ENCODE data around the gene P3R3URF.

Gene P3R3URF

DNA sequence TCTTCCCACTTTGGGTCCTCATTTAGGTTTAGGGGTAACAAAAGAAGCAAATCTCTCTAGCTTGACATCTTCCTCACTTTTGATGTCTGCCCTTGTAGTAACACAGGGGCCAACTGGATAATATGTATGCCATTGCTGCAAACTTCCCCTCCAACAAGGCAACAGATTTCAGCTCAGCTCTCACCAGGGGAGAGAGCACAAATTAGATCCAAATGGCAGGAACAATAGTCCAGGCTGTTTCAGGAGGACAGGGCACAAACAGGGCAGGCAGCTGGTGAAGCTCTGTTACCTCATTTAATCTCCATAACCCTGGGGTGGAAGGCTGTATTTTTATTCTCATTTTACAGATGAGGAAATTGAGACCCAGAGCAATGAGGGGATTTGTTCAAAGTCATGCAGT is 39.6 kb downstream of the P3R3URF start:
- peaks cover 26% of the 10 kb centered on the region for H3K4me1 Mint-ChIP-seq (ENCODE audit: low read depth)
- DNase-seq, result no peak
- no peak overlapping the region for H3K4me3 Mint-ChIP-seq
- H3K36me3 Mint-ChIP-seq (ENCODE audit: low read depth), result peaks cover 2% of the 10 kb centered on the region
- H3K9me3 Mint-ChIP-seq, result no peaks in the 10 kb centered on the region
- H3K27ac Mint-ChIP-seq, result no peak overlapping the region
- peaks cover 47% of the 10 kb centered on the region for H3K27me3 Mint-ChIP-seq

DNA sequence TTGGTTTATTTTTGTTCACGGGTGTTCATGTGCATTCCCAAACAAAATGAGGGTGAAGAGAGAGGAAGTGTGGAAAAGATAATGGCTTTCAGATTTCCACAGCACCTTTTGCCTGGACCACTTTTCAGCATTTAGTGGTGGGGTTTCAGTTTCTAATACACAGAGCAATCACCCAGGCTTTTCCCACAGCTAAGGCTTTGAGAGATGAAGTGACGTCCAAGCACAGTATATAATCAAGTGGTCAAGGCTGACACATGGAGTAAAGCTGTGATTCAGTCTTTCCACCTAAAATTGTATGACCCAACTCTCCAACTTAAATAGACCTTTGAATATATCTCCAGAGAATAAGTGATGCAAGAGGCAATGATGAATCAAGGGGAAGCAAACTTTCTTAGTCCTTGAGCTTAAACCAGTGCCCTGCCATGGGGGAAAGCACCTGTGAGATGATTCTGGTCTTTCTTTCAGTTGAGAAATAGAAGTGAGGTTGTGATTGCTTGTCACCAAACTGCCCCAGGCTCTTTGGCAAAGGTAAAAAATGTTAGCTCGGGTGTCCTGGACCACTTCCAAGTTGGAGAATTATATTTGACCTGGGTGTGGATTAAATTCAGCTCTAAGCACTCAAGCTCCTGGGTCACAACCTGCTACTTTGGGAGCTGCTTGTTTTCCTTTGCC is 41.5 kb downstream of the P3R3URF start:
- Mint-ChIP-seq H3K9me3 (no peaks in the 10 kb centered on the region), H3K27me3 (peaks cover 59% of the 10 kb centered on the region), H3K4me1 (ENCODE audit: low read depth) (peaks cover 35% of the 10 kb centered on the region), H3K4me3 (no peak overlapping the region), H3K27ac (no peak overlapping the region), H3K36me3 (ENCODE audit: low read depth) (peaks cover 2% of the 10 kb centered on the region)
- DNase-seq, result no peak

DNA sequence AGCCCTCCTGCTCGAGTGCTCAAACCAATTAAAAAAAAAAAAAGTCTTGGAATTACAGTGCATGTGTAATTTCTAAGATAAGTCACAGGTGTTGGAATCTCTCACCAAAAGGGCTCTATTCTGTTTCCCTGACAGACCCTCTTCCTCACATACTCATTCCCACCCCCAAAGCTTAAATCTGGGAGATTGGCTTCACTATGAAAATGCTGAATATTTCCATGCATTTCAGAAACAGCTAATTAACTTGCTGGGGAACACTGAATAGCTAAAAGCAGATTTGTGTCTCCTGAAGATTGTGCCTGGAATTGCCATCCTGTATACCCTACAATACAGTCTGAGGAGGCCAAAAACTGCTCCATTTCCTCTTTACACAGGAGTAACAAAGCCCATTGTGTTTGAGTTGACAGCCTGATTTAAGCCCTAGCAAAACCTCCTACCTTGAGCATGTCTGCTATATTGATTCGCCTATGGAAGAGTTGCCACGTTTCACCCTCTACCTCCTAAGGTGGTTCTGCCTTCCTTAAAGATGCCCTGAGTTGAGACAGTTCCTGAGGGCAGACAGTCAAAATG is 42.4 kb downstream of the P3R3URF start:
- Mint-ChIP-seq H3K27me3 (peaks cover 63% of the 10 kb centered on the region), H3K27ac (peak overlapping the region; percentile 42), H3K9me3 (no peaks in the 10 kb centered on the region), H3K4me3 (peak overlapping the region; percentile 85), H3K4me1 (ENCODE audit: low read depth) (peaks cover 35% of the 10 kb centered on the region), H3K36me3 (ENCODE audit: low read depth) (peaks cover 2% of the 10 kb centered on the region)
- DNase-seq, result no peak

DNA sequence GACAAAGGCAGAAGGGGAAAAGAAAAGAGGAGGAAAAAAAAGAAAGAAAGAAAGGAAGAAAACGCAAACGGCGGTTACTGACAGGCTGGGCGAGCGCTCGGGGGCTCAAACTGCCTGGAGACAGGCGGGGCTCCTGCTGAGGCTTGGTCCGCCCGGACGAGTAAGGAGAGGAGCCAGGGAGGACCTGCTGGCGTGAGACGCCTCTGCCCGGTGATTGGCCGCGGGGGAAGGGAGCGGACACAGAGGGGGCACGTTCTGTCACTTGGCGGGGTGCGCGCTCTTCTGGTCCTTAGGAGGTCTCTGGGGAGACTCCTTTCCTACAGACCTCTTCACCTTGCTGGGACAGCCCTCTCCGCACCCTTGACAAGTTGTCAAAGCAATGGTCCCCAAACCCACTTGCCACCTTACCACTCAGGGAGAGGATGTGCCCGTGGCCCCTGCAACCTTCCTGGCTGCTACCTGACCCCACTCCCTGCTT is 43.1 kb downstream of the P3R3URF start:
- peaks cover 35% of the 10 kb centered on the region for H3K4me1 Mint-ChIP-seq (ENCODE audit: low read depth)
- peak overlapping the region; percentile 97 for H3K27ac Mint-ChIP-seq
- H3K27me3 Mint-ChIP-seq, result peaks cover 62% of the 10 kb centered on the region
- H3K36me3 Mint-ChIP-seq (ENCODE audit: low read depth), result peaks cover 2% of the 10 kb centered on the region
- H3K4me3 Mint-ChIP-seq, result peak overlapping the region; percentile 85
- DNase-seq, result no peak
- no peaks in the 10 kb centered on the region for H3K9me3 Mint-ChIP-seq

DNA sequence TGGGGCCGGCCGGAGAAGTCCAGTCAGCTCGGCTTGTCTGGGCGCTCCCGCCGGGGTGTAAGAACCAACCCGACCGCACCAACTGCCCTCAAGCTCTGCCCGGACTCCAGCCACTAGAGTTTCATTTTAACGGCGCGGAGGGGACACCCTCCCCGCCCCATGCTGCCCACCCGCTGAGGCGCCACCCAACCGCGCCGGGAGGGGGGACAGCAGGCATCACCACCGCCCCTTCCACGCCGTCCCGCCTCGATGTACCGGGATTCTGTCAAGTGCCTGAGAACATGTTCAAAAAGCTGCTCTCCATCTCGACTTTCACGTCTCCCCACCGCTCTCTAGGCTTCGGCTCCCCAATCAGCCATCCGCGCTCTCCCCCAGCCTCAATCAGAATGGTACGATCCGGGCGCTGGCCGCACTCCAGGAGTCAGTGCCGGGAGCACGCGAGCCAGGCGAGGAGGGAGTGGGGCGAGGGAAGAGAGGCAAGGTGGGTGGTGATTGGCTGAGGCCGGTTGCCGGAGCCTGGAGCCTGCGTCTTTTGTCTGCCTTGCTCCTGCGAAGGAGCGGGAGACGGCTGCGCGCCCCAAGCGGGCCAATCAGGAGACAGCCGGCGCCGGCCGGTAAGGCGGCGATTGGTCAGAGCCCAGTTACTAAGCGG is 43.6 kb downstream of the P3R3URF start, which contains the start of gene PIK3R3:
TSS of gene PIK3R3 (minus strand) at position 101 of the 652 bp plus-strand sequence. CDS start 677 bp downstream, outside the sequence.
- Mint-ChIP-seq H3K4me3 (peak within 1 kb of the TSS; percentile 85), H3K27me3 (peaks cover 67% of the 10 kb centered on the region), H3K4me1 (ENCODE audit: low read depth) (peaks cover 35% of the 10 kb centered on the region), H3K27ac (peak within 1 kb of the TSS; percentile 97), H3K9me3 (no peaks in the 10 kb centered on the region), H3K36me3 (ENCODE audit: low read depth) (peaks cover 2% of the 10 kb centered on the region)
- DNase-seq, result peak; percentile 90

DNA sequence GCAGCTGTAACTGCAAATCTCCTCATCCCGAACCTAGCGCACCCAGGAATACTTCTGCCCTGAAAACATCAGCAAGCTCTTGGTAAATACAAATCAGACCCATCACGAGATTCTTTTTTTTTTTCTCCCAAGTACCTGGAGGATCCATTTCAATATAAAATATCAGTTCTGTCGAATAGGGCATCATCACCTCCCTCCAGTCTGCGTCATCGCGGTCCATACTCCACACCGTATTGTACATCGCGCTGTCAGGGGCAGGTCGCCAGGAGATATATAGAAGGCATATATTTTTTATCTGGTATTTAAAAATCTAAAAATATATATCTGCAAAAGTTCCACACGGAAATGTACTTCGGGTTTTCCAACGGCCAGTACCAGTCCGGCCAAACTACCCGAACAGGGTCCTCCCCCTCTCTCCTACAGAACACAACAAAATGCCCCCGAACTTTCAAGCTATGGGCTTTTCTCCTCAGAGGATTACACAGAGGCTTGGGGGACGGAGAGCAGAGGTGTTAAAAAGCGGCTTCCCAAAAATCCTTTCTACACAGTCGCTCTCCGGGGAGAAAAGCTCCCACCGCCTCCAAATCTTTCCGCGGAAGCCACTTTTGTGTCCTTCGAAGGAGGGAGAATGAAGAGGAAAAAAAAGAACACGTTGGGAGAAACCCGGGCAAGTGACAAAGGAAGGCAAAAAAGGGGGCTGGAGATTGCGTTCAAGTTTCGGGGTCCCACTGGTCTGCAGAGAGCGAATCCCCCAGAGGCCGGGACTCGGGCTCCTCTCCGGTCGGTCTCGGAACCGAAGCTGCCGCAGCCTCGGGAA is 44.4 kb downstream of the P3R3URF start:
- Mint-ChIP-seq H3K4me1 (ENCODE audit: low read depth) (peaks cover 35% of the 10 kb centered on the region), H3K27ac (peak overlapping the region; percentile 97)

DNA sequence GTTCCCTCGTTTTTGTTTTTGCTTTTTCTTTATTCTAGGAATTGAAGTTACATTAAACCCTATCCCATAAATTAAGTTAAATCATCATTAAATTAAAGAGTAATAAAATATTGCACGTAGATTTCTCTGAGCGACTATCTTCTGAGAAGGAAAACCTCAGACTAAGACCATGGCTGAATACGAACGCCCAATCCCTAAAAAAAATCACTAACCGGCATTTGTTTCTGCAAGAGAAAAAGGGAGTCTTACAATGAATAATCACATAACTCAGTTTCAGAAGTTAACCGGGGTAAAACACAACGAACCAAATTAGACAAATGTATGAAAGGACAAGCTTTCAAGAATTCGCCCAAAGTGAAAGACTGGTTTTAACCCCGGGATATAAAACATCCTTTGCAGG is 45.2 kb downstream of the P3R3URF start:
- peaks cover 35% of the 10 kb centered on the region for H3K4me1 Mint-ChIP-seq (ENCODE audit: low read depth)
- H3K36me3 Mint-ChIP-seq (ENCODE audit: low read depth), result peaks cover 2% of the 10 kb centered on the region
- peaks cover 64% of the 10 kb centered on the region for H3K27me3 Mint-ChIP-seq
- no peaks in the 10 kb centered on the region for H3K9me3 Mint-ChIP-seq
- DNase-seq, result no peak
- no peak overlapping the region for H3K27ac Mint-ChIP-seq
- H3K4me3 Mint-ChIP-seq, result peak overlapping the region; percentile 85

More for the DNA sequence above, 44.4 kb downstream of the P3R3URF start:
- peak overlapping the region; percentile 85 for H3K4me3 Mint-ChIP-seq
- peaks cover 70% of the 10 kb centered on the region for H3K27me3 Mint-ChIP-seq
- no peaks in the 10 kb centered on the region for H3K9me3 Mint-ChIP-seq
- no peak for DNase-seq
- peaks cover 2% of the 10 kb centered on the region for H3K36me3 Mint-ChIP-seq (ENCODE audit: low read depth)

DNA sequence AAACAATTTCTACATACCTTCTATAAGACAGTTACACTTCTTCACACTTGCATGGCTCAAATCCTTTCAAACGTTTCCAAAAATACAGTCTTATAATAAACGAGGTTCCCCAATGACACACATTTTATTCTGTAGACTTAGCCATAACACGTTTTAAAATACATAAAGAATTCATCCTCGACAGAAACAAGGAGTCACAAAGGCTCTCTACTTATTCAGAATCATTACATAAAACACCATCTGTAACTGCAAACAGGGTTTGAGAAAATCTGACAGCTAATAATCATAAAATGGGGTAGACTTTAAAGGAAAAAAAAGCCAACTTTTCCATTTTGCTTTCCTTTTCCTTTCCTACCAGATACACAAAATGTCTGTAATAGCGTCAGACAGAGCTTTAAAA is 45.7 kb downstream of the P3R3URF start:
- Mint-ChIP-seq H3K36me3 (ENCODE audit: low read depth) (peaks cover 2% of the 10 kb centered on the region), H3K9me3 (no peaks in the 10 kb centered on the region), H3K4me1 (ENCODE audit: low read depth) (peaks cover 35% of the 10 kb centered on the region), H3K27me3 (peaks cover 66% of the 10 kb centered on the region), H3K4me3 (no peak overlapping the region), H3K27ac (no peak overlapping the region)
- no peak for DNase-seq

DNA sequence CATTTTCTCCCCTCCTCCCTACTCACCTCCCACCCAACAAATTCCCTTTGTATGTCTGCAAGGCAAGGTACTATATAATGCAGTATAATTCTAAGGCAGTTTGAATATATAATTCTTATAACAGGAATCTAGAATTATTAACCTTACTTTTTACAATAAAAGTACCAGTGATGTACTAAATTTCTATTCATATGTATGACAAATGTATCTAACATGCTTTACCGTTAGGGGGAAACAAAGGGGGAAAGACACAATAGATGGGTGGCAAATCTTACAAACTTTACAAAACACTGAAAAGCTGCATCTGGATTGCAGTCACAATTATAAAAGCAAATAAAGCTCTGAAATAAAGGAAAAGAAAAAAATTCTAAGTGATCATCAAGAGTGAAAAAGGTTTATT is 46.2 kb downstream of the P3R3URF start:
- no peak overlapping the region for H3K27ac Mint-ChIP-seq
- H3K4me3 Mint-ChIP-seq, result no peak overlapping the region
- peaks cover 2% of the 10 kb centered on the region for H3K36me3 Mint-ChIP-seq (ENCODE audit: low read depth)
- no peak for DNase-seq
- H3K9me3 Mint-ChIP-seq, result no peaks in the 10 kb centered on the region
- H3K4me1 Mint-ChIP-seq (ENCODE audit: low read depth), result peaks cover 35% of the 10 kb centered on the region
- H3K27me3 Mint-ChIP-seq, result peaks cover 66% of the 10 kb centered on the region

DNA sequence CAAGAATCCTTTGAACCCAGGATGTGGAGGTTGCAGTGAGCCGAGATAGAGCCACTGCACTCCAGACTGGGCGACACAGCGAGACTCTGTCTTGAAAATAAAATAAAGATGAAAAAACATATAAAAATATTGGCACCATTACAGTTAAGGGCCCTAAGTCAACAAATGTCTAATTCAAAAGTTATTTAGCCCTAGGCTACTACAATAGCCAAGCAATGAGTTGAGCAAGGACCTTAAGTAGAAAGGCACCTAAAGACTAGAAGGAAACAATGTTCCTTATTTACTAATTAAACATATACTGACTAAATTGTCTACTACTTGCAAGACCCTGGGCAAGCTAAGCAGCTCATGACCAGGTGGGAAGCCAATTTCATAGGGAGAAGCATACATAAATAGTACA is 47.9 kb downstream of the P3R3URF start:
- Mint-ChIP-seq H3K4me3 (no peak overlapping the region), H3K4me1 (ENCODE audit: low read depth) (peaks cover 22% of the 10 kb centered on the region), H3K27ac (no peak overlapping the region)

More for the DNA sequence above, 47.9 kb downstream of the P3R3URF start:
- no peaks in the 10 kb centered on the region for H3K9me3 Mint-ChIP-seq
- peaks cover 54% of the 10 kb centered on the region for H3K27me3 Mint-ChIP-seq
- DNase-seq, result no peak
- peaks cover 2% of the 10 kb centered on the region for H3K36me3 Mint-ChIP-seq (ENCODE audit: low read depth)

Measured in activated T-cell treated with anti-CD3 and anti-CD28 coated beads, Interleukin-2, amount 50 U/mL, for 24 hours (primary cell).